ENCODE results near the gene ZNF526.

GRCh38 chr19:42193706-42194105 lies 26.4 kb upstream of the ZNF526 start:
- TF ChIP-seq TAF1 (IDR thresholded peaks at IDR 0.05; ENCODE audit: borderline replicate concordance, insufficient read depth, low read length) (no peak), POLR2AphosphoS5 (IDR thresholded peaks at IDR 0.05; ENCODE audit: low read depth, low read length) (no peak), REST (IDR thresholded peaks at IDR 0.05; ENCODE audit: insufficient read depth in 1 of 2, low read depth in 2 of 2, low read length in 2 of 2) (no peak), SIN3A (IDR thresholded peaks at IDR 0.05; ENCODE audit: borderline replicate concordance, insufficient read depth, low read length) (no peak)

All from PFSK-1 (cell line).